HUES48 (cell line): ENCODE measurements around the gene EPM2A.

Source experiments
- H3K27ac ChIP-seq: one replicate; pipeline ENCODE4 v1.7.0; 2013; ENCODE audit warnings: low read depth, low read length, inconsistent platforms
- H3K27me3 ChIP-seq: 2 replicates; pipeline ENCODE4 v1.6.1; 2013; ENCODE audit warnings: mild to moderate bottlenecking, low read length; ENCODE audit not compliant: control insufficient read depth, insufficient read depth
- H3K36me3 ChIP-seq: 2 replicates; pipeline ENCODE4 v1.6.1; 2013; ENCODE audit warnings: low read length; ENCODE audit not compliant: control insufficient read depth, insufficient read depth
- H3K4me1 ChIP-seq: 2 replicates; pipeline ENCODE4 v1.6.1; 2013; ENCODE audit warnings: mild to moderate bottlenecking, low read length; ENCODE audit not compliant: control insufficient read depth, insufficient read depth
- H3K4me3 ChIP-seq: 2 replicates; pipeline ENCODE4 v1.5.1; 2013; ENCODE audit warnings: mild to moderate bottlenecking, low read depth, low read length
- H3K9ac ChIP-seq: 2 replicates; pipeline ENCODE4 v1.6.1; 2013; ENCODE audit warnings: mild to moderate bottlenecking, low read depth, low read length, moderate library complexity
- H3K9me3 ChIP-seq: 2 replicates; pipeline ENCODE4 v1.6.1; 2013; ENCODE audit warnings: low read length; ENCODE audit not compliant: control insufficient read depth, insufficient read depth

The EPM2A gene

GRCh38 chr6:145681965-145682364 is 53.4 kb downstream of the EPM2A start:
- H3K27ac ChIP-seq, result no peak overlapping the region
- peaks cover 4% of the 10 kb centered on the region; the same call in 1 of the 2 replicates for H3K36me3 ChIP-seq
- H3K9ac ChIP-seq, result no peak overlapping the region
- H3K4me1 ChIP-seq, result no peaks in the 10 kb centered on the region
- H3K4me3 ChIP-seq, result no peak overlapping the region
- H3K9me3 ChIP-seq, result peaks cover 3% of the 10 kb centered on the region; the same call in 1 of the 2 replicates
- H3K27me3 ChIP-seq, result no peaks in the 10 kb centered on the region

DNA sequence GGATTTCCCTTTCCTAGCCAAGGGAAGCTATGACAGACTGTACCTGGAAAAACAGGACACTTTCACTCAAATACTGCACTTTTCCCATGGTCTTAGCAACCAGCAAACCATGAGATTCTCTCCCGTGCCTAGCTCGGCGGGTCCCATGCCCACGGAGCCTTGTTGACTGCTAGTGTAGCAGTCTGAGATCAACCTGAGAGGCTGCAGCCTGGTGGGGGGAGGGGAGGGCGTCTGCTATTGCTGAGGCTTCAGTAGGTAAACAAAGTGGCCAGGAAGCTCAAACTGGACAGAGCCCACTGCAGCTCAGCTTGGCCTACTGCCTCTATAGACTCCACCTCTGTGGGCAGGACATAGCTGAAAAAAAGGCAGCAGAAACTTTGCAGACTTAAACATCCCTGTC is 61.8 kb downstream of the EPM2A start:
- H3K9ac ChIP-seq, result no peak overlapping the region
- peaks cover 3% of the 10 kb centered on the region for H3K4me1 ChIP-seq
- H3K27ac ChIP-seq, result no peak overlapping the region
- no peak overlapping the region for H3K4me3 ChIP-seq
- H3K36me3 ChIP-seq, result no peaks in the 10 kb centered on the region
- no peaks in the 10 kb centered on the region for H3K27me3 ChIP-seq
- no peaks in the 10 kb centered on the region for H3K9me3 ChIP-seq

- no peak overlapping the region for H3K9ac ChIP-seq
- H3K4me1 ChIP-seq, result peaks cover 3% of the 10 kb centered on the region
- H3K27ac ChIP-seq, result no peak overlapping the region
- H3K36me3 ChIP-seq, result no peaks in the 10 kb centered on the region
- H3K9me3 ChIP-seq, result no peaks in the 10 kb centered on the region
- no peaks in the 10 kb centered on the region for H3K27me3 ChIP-seq
- H3K4me3 ChIP-seq, result no peak overlapping the region
Measured at GRCh38 chr6:145670311-145670710, 65.0 kb downstream of the EPM2A start.

- Histone ChIP-seq H3K4me3 (no peak overlapping the region), H3K9ac (no peak overlapping the region), H3K4me1 (peaks cover 3% of the 10 kb centered on the region), H3K27me3 (no peaks in the 10 kb centered on the region), H3K27ac (no peak overlapping the region), H3K36me3 (no peaks in the 10 kb centered on the region), H3K9me3 (no peaks in the 10 kb centered on the region)
Measured at GRCh38 chr6:145669627-145670034, 65.7 kb downstream of the EPM2A start.

- Histone ChIP-seq H3K9me3 (no peaks in the 10 kb centered on the region), H3K27me3 (no peaks in the 10 kb centered on the region), H3K9ac (no peak overlapping the region), H3K36me3 (no peaks in the 10 kb centered on the region), H3K4me3 (no peak overlapping the region), H3K4me1 (peaks cover 3% of the 10 kb centered on the region), H3K27ac (no peak overlapping the region)
Measured at GRCh38 chr6:145668844-145669243, 66.5 kb downstream of the EPM2A start.

- H3K27ac ChIP-seq, result no peak overlapping the region
Measured at GRCh38 chr6:145660676-145661075, 74.6 kb downstream of the EPM2A start.

GRCh38 chr6:145656128-145656527 is 79.2 kb downstream of the EPM2A start:
- no peaks in the 10 kb centered on the region for H3K36me3 ChIP-seq
- no peaks in the 10 kb centered on the region for H3K27me3 ChIP-seq
- H3K9ac ChIP-seq, result no peak overlapping the region
- no peaks in the 10 kb centered on the region for H3K9me3 ChIP-seq
- peaks cover 4% of the 10 kb centered on the region for H3K4me1 ChIP-seq
- H3K27ac ChIP-seq, result no peak overlapping the region
- no peak overlapping the region for H3K4me3 ChIP-seq

More at GRCh38 chr6:145660676-145661075, 74.6 kb downstream of the EPM2A start:
- Histone ChIP-seq H3K36me3 (no peaks in the 10 kb centered on the region), H3K27me3 (no peaks in the 10 kb centered on the region), H3K9me3 (no peaks in the 10 kb centered on the region), H3K4me1 (peaks cover 13% of the 10 kb centered on the region), H3K4me3 (no peak overlapping the region), H3K9ac (no peak overlapping the region)

DNA sequence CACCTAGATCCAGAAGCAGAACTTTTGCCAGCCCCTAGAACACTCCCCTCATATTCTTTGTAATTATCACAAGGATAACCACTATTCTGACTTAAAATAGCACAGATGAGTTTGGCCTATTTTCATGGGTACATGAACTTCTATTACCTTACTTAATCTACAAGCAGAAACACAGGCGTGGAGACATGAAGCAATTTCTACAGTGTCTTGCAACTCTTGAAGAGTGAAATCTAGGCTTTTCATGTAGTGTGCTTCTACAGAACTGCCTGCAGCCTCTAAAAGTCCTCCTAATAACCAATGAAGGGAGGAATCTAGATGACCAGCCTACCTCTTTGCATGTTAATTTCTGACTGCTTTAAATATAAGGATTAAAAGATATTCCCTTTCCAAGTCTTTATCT is 82.7 kb downstream of the EPM2A start:
- Histone ChIP-seq H3K9ac (no peak overlapping the region), H3K27ac (no peak overlapping the region), H3K4me1 (no peaks in the 10 kb centered on the region), H3K9me3 (no peaks in the 10 kb centered on the region), H3K27me3 (no peaks in the 10 kb centered on the region), H3K36me3 (no peaks in the 10 kb centered on the region), H3K4me3 (no peak overlapping the region)

GRCh38 chr6:145651988-145652387 is 83.3 kb downstream of the EPM2A start:
- no peaks in the 10 kb centered on the region for H3K36me3 ChIP-seq
- no peak overlapping the region for H3K9ac ChIP-seq
- H3K27ac ChIP-seq, result no peak overlapping the region
- H3K27me3 ChIP-seq, result no peaks in the 10 kb centered on the region
- H3K4me3 ChIP-seq, result no peak overlapping the region
- no peaks in the 10 kb centered on the region for H3K9me3 ChIP-seq
- no peaks in the 10 kb centered on the region for H3K4me1 ChIP-seq

- H3K9me3 ChIP-seq, result no peaks in the 10 kb centered on the region
- H3K27ac ChIP-seq, result no peak overlapping the region
- no peaks in the 10 kb centered on the region for H3K27me3 ChIP-seq
- no peaks in the 10 kb centered on the region for H3K4me1 ChIP-seq
- no peaks in the 10 kb centered on the region for H3K36me3 ChIP-seq
- H3K9ac ChIP-seq, result no peak overlapping the region
- H3K4me3 ChIP-seq, result no peak overlapping the region
Measured at GRCh38 chr6:145648149-145648548, 87.2 kb downstream of the EPM2A start.

DNA sequence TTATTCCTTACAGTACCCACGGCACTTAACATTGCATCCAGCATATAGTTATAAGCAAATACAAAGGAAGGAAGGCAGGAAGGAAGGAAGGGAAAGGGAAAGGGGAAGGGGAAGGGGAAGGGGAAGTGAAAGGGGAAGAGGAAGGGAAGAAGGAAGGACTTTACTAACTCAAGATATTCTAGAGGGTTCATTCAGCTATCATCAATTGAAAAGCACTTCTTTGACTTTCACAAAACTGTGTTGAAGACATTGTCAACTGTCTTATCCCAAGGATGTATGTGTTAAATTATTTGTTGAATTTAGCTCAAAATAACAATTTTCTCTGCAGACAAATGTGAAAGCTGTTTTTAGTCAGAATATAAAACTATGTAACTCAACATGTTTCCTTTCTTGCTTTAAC is 87.7 kb downstream of the EPM2A start:
- H3K36me3 ChIP-seq, result no peaks in the 10 kb centered on the region
- H3K4me3 ChIP-seq, result no peak overlapping the region
- no peaks in the 10 kb centered on the region for H3K27me3 ChIP-seq
- H3K9me3 ChIP-seq, result no peaks in the 10 kb centered on the region
- H3K27ac ChIP-seq, result no peak overlapping the region
- no peak overlapping the region for H3K9ac ChIP-seq
- no peaks in the 10 kb centered on the region for H3K4me1 ChIP-seq

- Histone ChIP-seq H3K4me1 (no peaks in the 10 kb centered on the region), H3K9me3 (no peaks in the 10 kb centered on the region), H3K36me3 (no peaks in the 10 kb centered on the region), H3K9ac (no peak overlapping the region), H3K4me3 (no peak overlapping the region), H3K27me3 (no peaks in the 10 kb centered on the region), H3K27ac (no peak overlapping the region)
Measured at GRCh38 chr6:145643760-145644159, 91.6 kb downstream of the EPM2A start.
